GM18508 (cell line): ENCODE data around the gene CDK18.

Source experiments
- ATAC-seq: cut with Tn5 transposase; IDR thresholded peaks from one replicate; pipeline ENCODE4 v1.9.1; 2021; ENCODE audit warnings: moderate number of reproducible peaks; ENCODE audit not compliant: insufficient read depth, unreplicated experiment

Gene CDK18

GRCh38 chr1:205520709-205521108, 16.2 kb downstream of the CDK18 start:
- no peak for ATAC-seq

- ATAC-seq, result no peak
These were observed 17.2 kb downstream of the CDK18 start for GRCh38 chr1:205521686-205522085.

- ATAC-seq, result no peak
These were observed 18.2 kb downstream of the CDK18 start for GRCh38 chr1:205522692-205523091.

- no peak for ATAC-seq
These were observed 18.9 kb downstream of the CDK18 start for GRCh38 chr1:205523261-205523890.

- ATAC-seq, result no peak
These were observed 19.7 kb downstream of the CDK18 start for GRCh38 chr1:205523891-205524793.

- no peak for ATAC-seq
These were observed 20.3 kb downstream of the CDK18 start for GRCh38 chr1:205524794-205525101.

GRCh38 chr1:205525495-205526285, 21.2 kb downstream of the CDK18 start:
- no peak for ATAC-seq

- no peak for ATAC-seq
These were observed 22.0 kb downstream of the CDK18 start for GRCh38 chr1:205526431-205526830.

GRCh38 chr1:205527931-205528330, 23.5 kb downstream of the CDK18 start:
- ATAC-seq, result no peak

- no peak for ATAC-seq
These were observed 24.0 kb downstream of the CDK18 start for GRCh38 chr1:205528446-205528886.

GRCh38 chr1:205528887-205529825, 24.7 kb downstream of the CDK18 start:
- ATAC-seq, result no peak

- ATAC-seq, result no peak
These were observed 25.6 kb downstream of the CDK18 start for GRCh38 chr1:205530116-205530515.

GRCh38 chr1:205531191-205532025, 26.9 kb downstream of the CDK18 start:
- no peak for ATAC-seq

- ATAC-seq, result no peak
These were observed 27.8 kb downstream of the CDK18 start for GRCh38 chr1:205532026-205532898.

- ATAC-seq, result no peak
These were observed 28.7 kb downstream of the CDK18 start for GRCh38 chr1:205532996-205533735.

GRCh38 chr1:205533748-205534443, 29.4 kb downstream of the CDK18 start:
- ATAC-seq, result no peak

GRCh38 chr1:205534444-205534985, 30.0 kb downstream of the CDK18 start:
- no peak for ATAC-seq
